Measurements from ENCODE around the gene RAB3GAP2. TPM values are rescaled to one million over a fixed set of nuclear protein-coding genes. Genes with fewer than 3 reads are reported as not detected.
"Not testable (repeated sequence)": the region's sequence is repeated elsewhere in the genome, so short reads cannot be mapped to it uniquely, and the experiment has no call there.

Gene RAB3GAP2
- total and polyA plus RNA-seq, 8 donors, result 34.9 to 43.8 (median 36.2) TPM

GRCh38 chr1:220317161-220317560 lies 44.9 kb upstream of the RAB3GAP2 start:
- Histone ChIP-seq H3K4me1 (no peaks in the 10 kb centered on the region), H3K9me3 (no peaks in the 10 kb centered on the region), H3K4me3 (no peak overlapping the region), H3K27me3 (no peaks in the 10 kb centered on the region), H3K27ac (no peak overlapping the region), H3K36me3 (no peaks in the 10 kb centered on the region)
- TF ChIP-seq, protein P1, sequence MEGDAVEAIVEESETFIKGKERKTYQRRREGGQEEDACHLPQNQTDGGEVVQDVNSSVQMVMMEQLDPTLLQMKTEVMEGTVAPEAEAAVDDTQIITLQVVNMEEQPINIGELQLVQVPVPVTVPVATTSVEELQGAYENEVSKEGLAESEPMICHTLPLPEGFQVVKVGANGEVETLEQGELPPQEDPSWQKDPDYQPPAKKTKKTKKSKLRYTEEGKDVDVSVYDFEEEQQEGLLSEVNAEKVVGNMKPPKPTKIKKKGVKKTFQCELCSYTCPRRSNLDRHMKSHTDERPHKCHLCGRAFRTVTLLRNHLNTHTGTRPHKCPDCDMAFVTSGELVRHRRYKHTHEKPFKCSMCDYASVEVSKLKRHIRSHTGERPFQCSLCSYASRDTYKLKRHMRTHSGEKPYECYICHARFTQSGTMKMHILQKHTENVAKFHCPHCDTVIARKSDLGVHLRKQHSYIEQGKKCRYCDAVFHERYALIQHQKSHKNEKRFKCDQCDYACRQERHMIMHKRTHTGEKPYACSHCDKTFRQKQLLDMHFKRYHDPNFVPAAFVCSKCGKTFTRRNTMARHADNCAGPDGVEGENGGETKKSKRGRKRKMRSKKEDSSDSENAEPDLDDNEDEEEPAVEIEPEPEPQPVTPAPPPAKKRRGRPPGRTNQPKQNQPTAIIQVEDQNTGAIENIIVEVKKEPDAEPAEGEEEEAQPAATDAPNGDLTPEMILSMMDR (IDR thresholded peaks at IDR 0.05), result no peak
- intact Hi-C loops (cut with DNase I), result no loop called here
- no peak for DNase-seq
- no peak for ATAC-seq

DNA sequence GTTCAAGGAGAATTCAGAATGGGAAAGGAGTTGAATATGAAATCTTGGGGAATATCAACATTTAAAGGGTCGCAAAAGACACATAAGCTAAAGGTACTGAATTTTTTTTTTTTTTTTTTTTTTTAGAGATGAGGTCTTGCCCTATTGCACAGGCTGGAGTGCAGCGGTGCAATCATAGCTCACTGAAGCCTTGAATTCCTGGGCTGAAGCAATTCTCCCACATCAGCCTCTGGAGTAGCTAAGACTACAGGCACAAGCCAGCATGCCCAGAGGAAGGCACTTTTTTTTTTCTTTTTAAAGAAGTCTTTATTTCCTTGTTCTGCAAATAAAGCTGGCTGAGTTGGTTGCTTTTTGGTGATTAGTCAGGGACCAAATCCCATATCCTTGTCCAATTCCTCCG lies 44.1 kb upstream of the RAB3GAP2 start:
- Histone ChIP-seq H3K27ac (no peak overlapping the region), H3K4me1 (no peaks in the 10 kb centered on the region), H3K4me3 (no peak overlapping the region), H3K36me3 (no peaks in the 10 kb centered on the region), H3K27me3 (no peaks in the 10 kb centered on the region), H3K9me3 (no peaks in the 10 kb centered on the region)
- TF ChIP-seq, protein P1 (IDR thresholded peaks at IDR 0.05), result no peak
- DNase-seq (no peak), ATAC-seq (no peak)
- intact Hi-C loops (cut with DNase I), result no loop called here

DNA sequence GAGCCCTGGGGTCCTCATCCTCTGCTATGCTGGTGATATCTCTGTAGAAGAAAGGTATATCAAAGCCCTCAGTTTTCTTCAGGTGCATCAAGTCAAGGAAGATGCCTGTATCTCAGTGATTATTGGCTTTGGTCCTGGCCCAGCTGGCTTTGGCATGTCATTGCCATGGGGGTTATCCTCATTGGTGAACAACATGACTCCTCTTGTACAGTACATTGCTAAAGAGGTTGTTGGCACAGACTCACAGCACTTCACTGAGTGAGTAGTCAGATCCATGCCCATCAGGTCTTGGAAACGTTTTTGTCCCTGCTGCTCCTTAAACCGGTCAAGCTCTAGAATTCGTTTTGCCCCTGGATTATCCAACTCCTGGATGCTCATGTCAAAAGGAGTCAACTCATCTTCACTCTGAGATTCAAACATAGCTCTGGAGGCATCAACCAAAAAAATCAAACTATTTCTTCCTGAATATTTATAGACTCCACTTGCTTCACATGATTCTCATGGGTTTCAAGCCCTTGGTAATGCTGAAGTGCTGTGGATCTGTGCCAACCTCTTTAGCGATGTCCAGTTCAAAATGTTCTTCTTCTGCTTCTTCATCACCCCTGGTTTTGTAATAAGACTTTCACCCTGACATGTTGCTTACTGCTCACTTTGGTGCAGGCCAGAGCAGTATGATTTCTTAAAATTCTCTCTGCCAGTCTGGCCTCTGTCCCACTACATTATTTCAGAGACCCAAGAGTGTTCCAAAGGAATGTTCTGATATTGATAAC lies 43.0 kb upstream of the RAB3GAP2 start:
- no peak for ATAC-seq
- no peaks in the 10 kb centered on the region for H3K9me3 ChIP-seq

GRCh38 chr1:220313576-220313975 lies 41.3 kb upstream of the RAB3GAP2 start:
- no peaks in the 10 kb centered on the region for H3K9me3 ChIP-seq
- TF ChIP-seq, protein P1 (IDR thresholded peaks at IDR 0.05), result no peak
- intact Hi-C loops (cut with DNase I), result no loop called here
- no peak overlapping the region for H3K27ac ChIP-seq
- no peak overlapping the region for H3K4me3 ChIP-seq
- ATAC-seq (no peak), DNase-seq (no peak)
- no peaks in the 10 kb centered on the region for H3K27me3 ChIP-seq
- H3K4me1 ChIP-seq, result no peaks in the 10 kb centered on the region
- H3K36me3 ChIP-seq, result no peaks in the 10 kb centered on the region

More for the DNA sequence above, 43.0 kb upstream of the RAB3GAP2 start:
- no peak for DNase-seq
- H3K4me1 ChIP-seq, result no peaks in the 10 kb centered on the region
- intact Hi-C loops (cut with DNase I), result no loop called here
- no peaks in the 10 kb centered on the region for H3K27me3 ChIP-seq
- no peak overlapping the region for H3K4me3 ChIP-seq
- H3K36me3 ChIP-seq, result no peaks in the 10 kb centered on the region
- no peak overlapping the region for H3K27ac ChIP-seq
- TF ChIP-seq, protein P1 (IDR thresholded peaks at IDR 0.05), result no peak

DNA sequence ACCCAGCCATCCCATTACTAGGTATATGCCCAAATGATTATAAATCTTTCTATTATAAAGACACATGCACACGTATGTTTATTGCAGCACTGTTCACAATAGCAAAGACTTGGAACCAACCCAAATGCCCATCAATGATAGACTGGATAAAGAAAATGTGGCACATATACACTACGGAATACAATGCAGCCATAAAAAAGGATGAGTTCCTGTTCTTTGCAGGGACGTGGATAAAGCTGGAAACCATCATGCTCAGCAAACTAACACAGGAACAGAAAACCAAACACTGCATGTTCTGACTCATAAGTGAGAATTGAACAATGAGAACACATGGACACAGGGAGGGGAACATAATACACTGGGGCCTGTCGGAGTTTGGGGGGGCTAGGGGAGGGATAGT lies 37.9 kb upstream of the RAB3GAP2 start:
- H3K9me3 ChIP-seq; H3K4me1 ChIP-seq; intact Hi-C loops (cut with DNase I); H3K4me3 ChIP-seq; H3K36me3 ChIP-seq; H3K27ac ChIP-seq; H3K27me3 ChIP-seq; DNase-seq; ATAC-seq: not testable (repeated sequence)

- Histone ChIP-seq H3K36me3 (no peaks in the 10 kb centered on the region), H3K9me3 (no peaks in the 10 kb centered on the region), H3K27me3 (no peaks in the 10 kb centered on the region), H3K4me1 (no peaks in the 10 kb centered on the region), H3K27ac (no peak overlapping the region), H3K4me3 (no peak overlapping the region)
- intact Hi-C loops (cut with DNase I), result no loop called here
- DNase-seq (no peak), ATAC-seq (no peak)
- TF ChIP-seq, protein P1 (IDR thresholded peaks at IDR 0.05), result no peak
Measured at GRCh38 chr1:220307607-220308006, 35.4 kb upstream of the RAB3GAP2 start.
